HG02973 (cell line): Measurements from ENCODE around the gene ZNF350.
"Not testable (repeated sequence)": the region's sequence is repeated elsewhere in the genome, so short reads cannot be mapped to it uniquely, and the experiment has no call there.

Experiments
- ATAC-seq: cut with Tn5 transposase; IDR thresholded peaks from one replicate; pipeline ENCODE4 v1.9.1; 2021; ENCODE audit warnings: moderate library complexity; ENCODE audit not compliant: unreplicated experiment

ZNF350 gene

GRCh38 chr19:51986309-51987291, at the start of gene ZNF350:
Gene ZNF350 (minus strand): TSS chr19:51986840. CDS start chr19:51974360, 12,480 bp downstream.
- ATAC-seq: peak; percentile 85

DNA sequence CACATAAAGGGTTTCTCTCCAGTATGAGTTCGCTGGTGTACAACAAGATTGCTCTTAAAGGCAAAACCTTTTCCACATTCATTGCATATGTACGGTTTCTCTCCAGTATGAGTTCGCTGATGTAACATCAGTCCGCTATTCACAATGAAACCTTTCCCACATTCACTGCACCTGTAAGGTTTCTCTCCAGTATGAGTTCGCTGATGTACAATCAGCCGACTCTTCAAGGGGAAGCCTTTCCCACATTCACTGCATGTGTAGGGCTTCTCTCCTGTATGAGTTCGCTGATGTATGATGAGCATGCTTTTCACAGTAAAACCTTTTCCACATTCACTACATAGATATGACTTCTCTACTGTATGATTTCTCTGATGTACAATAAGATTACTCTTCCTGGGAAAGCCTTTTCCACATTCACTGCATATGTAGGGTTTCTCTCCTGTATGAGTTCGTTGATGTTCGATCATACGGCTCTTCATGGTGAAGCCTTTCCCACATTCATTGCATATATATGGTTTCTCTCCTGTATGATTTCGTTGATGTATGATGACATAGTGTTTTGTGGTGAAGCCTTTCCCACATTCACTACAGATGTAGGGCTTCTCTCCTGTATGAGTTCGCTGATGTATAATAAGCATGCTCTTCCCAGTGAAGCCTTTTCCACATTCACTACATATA, 47.5 kb upstream of the ZNF350 start:
- no peak for ATAC-seq

- peak; percentile 15 for ATAC-seq
Observed at GRCh38 chr19:52028780-52029123, 42.1 kb upstream of the ZNF350 start.

GRCh38 chr19:52028027-52028779, 41.6 kb upstream of the ZNF350 start, which contains the start of gene ZNF614:
Gene ZNF614 (minus strand): TSS chr19:52028379. CDS start chr19:52025745, 2,634 bp downstream.
- ATAC-seq: peak; percentile 86

DNA sequence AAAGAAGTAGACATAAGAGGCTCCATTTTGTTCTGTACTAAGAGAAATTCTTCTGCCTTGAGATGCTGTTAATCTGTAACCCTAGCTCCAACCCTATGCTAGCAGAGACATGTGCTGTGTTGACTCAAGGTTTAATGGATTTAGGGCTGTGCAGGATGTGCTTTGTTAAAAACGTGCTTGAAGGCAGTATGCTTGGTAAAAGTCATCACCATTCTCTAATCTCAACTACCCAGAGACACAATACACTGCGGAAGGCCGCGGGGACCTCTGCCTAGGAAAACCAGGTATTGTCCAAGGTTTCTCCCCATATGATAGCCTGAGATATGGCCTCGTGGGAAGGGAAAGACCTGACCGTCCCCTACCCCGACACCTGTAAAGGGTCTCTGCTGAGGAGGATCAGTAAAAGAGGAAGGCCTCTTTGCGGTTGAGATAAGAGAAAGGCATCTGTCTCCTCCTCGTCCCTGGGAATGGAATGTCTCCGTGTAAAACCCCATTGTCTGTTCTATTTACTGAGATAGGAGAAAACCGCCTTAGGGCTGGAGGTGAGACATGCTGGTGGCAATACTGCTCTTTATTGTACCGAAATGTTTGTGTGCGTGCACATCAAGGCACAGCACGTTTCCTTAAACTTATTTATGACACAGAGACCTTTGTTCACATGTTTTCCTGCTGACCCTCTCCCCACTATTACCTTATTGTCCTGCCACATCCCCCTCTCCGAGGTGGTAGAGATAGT, 39.8 kb upstream of the ZNF350 start:
- ATAC-seq: not testable (repeated sequence)

DNA sequence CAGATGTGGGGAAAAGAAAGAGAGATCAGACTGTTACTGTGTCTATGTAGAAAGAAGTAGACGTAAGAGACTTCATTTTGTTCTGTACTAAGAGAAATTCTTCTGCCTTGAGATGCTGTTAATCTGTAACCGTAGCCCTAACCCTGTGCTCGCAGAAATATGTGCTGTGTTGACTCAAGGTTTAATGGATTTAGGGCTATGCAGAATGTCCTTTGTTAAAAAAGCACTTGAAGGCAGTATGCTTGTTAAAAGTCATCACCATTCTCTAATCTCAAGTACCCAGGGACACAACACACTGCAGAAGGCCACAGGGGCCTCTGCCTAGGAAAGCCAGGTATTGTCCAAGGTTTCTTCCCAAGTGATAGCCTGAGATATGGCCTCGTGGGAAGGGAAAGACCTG, 37.8 kb upstream of the ZNF350 start:
- ATAC-seq: not testable (repeated sequence)

GRCh38 chr19:52022193-52022592, 35.6 kb upstream of the ZNF350 start:
- no peak for ATAC-seq

GRCh38 chr19:52020506-52020905, 33.9 kb upstream of the ZNF350 start:
- no peak for ATAC-seq

GRCh38 chr19:52010674-52011073, 24.0 kb upstream of the ZNF350 start:
- no peak for ATAC-seq

GRCh38 chr19:52007806-52008557, 21.3 kb upstream of the ZNF350 start, which contains the start of gene ZNF615:
Gene ZNF615 (minus strand): TSS chr19:52008211. CDS start chr19:52003711, 4,500 bp downstream.
- ATAC-seq: peak; percentile 78

DNA sequence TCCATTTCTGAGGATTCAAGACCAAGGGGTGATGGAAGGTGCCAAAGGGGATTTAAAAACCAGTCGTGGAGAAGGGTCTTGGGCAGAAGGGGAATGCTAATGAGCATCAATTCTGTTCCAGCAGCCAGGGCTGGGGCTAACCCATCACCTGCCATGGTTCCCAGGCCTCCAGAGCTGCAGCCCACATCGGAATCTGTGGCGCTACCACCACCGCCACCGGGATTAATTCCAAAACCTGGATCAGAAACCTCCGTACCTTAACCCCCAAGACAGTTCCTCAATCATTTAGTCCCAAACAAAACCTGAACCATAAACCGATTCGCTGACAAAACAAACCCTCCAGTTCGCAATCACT, 20.8 kb upstream of the ZNF350 start:
- ATAC-seq: no peak

- ATAC-seq: no peak
Observed at GRCh38 chr19:51994048-51994644, 7.5 kb upstream of the ZNF350 start.

DNA sequence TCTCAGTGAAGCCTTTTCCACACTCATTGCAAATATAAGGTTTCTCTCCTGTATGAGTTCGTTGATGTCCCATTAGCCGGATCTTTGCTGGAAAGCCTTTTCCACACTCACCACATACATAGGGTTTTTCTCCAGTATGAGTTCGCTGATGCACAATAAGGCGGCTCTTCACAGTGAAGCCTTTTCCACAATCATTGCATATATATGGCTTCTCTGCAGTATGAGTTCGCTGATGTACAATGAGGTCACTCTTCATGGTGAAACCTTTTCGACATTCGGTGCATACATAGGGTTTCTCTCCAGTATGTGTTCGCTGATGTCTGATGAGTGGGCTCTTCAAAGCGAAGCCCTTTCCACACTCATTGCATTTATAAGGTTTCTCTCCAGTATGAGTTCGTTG, 6.8 kb upstream of the ZNF350 start:
- no peak for ATAC-seq

DNA sequence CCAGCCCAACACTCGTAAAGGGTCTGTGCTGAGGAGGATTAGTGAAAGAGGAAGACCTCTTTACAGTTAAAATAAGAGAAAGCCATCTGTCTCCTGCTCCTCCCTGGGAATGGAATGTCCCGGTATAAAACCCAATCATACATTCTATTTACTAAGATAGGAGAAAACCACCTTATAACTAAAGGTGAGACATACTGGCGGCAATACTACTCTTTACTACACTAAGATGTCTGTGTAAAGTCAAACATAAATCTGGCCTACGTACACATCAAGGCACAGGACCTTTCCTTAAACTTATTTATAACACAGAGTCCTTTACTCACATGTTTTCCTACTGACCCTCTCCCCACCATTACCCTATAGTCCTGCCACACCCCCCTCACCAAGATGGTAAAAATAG, 3.3 kb downstream of the ZNF350 start:
- ATAC-seq: no peak

DNA sequence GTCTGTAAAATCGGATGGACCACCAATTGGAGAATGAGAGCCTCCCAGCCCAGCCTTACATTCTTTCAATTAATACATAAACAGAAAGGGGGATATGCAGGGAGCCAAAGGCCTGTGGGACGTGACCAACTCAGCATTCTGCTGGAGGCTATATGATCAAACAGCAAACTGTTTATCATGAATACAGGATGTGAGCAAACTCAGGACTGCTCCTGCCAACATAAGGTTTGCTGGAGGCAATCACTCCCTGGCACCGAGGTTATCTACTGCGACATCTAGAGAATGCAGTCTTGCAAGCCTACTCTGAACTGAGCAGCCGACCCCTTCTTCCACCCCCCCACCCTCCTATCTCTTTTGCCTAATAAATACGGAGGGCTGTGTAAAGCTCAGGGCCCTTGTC, 5.7 kb downstream of the ZNF350 start:
- ATAC-seq: not testable (repeated sequence)

DNA sequence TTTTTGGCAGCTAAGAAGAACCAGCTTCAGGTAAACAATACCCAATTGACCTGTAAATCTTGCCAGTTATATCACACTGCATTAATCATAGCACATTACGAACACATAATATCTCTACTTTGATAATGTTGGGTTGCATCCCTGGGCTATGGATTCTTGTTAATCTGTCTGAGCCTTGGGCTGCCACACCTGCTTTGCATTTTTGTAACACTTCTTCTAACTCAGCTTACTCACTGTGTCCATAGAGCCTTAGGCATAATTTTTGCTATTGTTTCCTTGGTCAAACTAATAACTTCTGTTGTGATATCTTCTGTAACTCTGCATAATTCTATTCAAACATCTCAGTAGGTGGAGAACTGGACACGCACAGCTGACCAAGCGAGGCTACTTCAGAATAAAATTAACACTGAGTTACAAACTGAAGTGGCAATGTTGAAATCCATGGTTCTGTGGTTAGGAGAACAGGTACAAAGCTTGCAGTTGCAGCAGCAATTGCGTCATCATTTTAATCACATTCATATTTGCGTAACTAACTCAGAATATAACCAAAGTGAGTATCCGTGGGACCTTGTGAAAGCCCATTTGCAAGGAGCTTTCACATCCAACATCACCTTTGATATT, 6.4 kb downstream of the ZNF350 start:
- no peak for ATAC-seq

DNA sequence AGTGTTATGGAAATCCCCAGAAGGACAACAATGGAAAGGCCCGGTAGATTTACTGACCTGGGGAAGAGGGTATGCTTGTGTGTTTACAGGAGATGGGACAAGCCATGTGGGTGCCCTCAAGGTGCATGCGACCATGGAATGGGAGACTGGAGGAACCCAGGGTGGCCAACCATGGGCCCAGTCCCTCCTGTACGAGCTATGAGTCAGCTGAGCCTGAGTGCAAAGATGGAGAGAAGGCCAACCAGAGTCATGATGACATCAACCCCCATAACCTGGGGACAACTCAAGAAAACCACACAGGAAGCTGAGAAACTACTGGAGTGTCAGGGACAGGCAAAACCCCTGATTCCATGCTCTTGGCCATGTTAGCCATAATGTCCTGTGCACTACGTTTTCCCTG, 7.8 kb downstream of the ZNF350 start:
- ATAC-seq: no peak

DNA sequence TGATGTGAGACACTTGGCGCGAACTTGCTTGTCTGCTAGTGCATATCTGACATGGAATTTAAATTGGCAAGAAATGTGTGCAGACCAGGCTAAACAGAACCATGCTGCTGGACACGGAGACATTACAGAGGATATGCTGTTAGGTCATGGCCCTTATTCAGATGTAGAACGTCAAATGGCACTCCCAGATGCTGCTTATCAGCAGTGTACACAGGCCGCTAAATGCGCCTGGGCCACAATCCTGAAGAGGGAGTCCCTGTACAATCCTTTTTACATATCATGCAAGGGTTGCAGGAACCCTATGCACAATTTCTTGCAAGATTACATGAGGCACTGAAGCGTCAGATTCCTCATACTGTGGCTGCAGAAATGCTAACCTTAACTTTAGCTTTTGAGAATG, 9.3 kb downstream of the ZNF350 start:
- ATAC-seq: no peak

- no peak for ATAC-seq
Observed at GRCh38 chr19:51976852-51977251, 9.8 kb downstream of the ZNF350 start.
